Endometrial microvascular endothelial cells (primary cell): ENCODE data around the gene HSP90B1. TPM values are rescaled to one million over a fixed set of nuclear protein-coding genes. Genes with fewer than 3 reads are reported as not detected.

ENCODE experiments used
- in situ Hi-C: cut with HindIII; loops from 2 replicates; pipeline ENCODE4 v1.10.0; 2017; ENCODE audit warnings: low sequenced_read_pairs, low pct_unique_long_range_greater_than_20kb; ENCODE audit errors: inconsistent ontology term
- total RNA-seq: library from RNA; depleted of rRNA; stranded (reverse); fragments of >200 nt; gene quantifications from one replicate; pipeline ENCODE4 v1.2.3, GENCODE V29; 2015; ENCODE audit errors: inconsistent ontology term

Gene HSP90B1
- total RNA-seq, 1 donor from 2014 or later, result 501 TPM

GRCh38 chr12:103964805-103965204 is 34.6 kb downstream of the HSP90B1 start:
- in situ Hi-C loops, result no loop called here

GRCh38 chr12:103965255-103965589 is 35.0 kb downstream of the HSP90B1 start:
- in situ Hi-C loops, result no loop called here

- in situ Hi-C loops, result no loop called here
Measured at GRCh38 chr12:103965590-103966504, 35.6 kb downstream of the HSP90B1 start, which contains the start of gene TDG. TDG (plus strand) TSS chr12:103965872; CDS start chr12:103966038, 166 bp downstream.

- in situ Hi-C loops, result no loop called here
Measured at GRCh38 chr12:103966736-103967135, 36.5 kb downstream of the HSP90B1 start.

GRCh38 chr12:103969391-103969790 is 39.2 kb downstream of the HSP90B1 start:
- in situ Hi-C loops, result no loop called here

- in situ Hi-C loops, result no loop called here
Measured at GRCh38 chr12:103973909-103974308, 43.7 kb downstream of the HSP90B1 start.

- in situ Hi-C loops, result no loop called here
Measured at GRCh38 chr12:103975368-103975767, 45.2 kb downstream of the HSP90B1 start.

GRCh38 chr12:103978384-103978982 is 48.3 kb downstream of the HSP90B1 start:
- in situ Hi-C loops, result no loop called here

- in situ Hi-C loops, result no loop called here
Measured at GRCh38 chr12:103986829-103987228, 56.6 kb downstream of the HSP90B1 start.

GRCh38 chr12:103994235-103994634 is 64.0 kb downstream of the HSP90B1 start:
- in situ Hi-C loops, result no loop called here

- in situ Hi-C loops, result no loop called here
Measured at GRCh38 chr12:103996595-103996994, 66.4 kb downstream of the HSP90B1 start.

- in situ Hi-C loops, result no loop called here
Measured at GRCh38 chr12:103997286-103997900, 67.2 kb downstream of the HSP90B1 start.

Other genes with a start within 250 kb of the HSP90B1 start
- 7.0 TPM for gene NT5DC3, start 89.2 kb upstream of the HSP90B1 start, total RNA-seq
- gene TDG, start 35.5 kb downstream of the HSP90B1 start, total RNA-seq, result 27.0 TPM
- 0.19 TPM for gene GLT8D2, start 119.8 kb downstream of the HSP90B1 start, total RNA-seq
- 17.2 TPM for gene HCFC2, start 134.1 kb downstream of the HSP90B1 start, total RNA-seq
- 10.5 TPM for gene NFYB, start 207.8 kb downstream of the HSP90B1 start, total RNA-seq